Measurements from ENCODE around the gene KRT74. TPM values are rescaled to one million over a fixed set of nuclear protein-coding genes. Genes with fewer than 3 reads are reported as not detected.

The KRT74 gene
- total RNA-seq, 1 experiment from 2014 or later, result not detected

DNA sequence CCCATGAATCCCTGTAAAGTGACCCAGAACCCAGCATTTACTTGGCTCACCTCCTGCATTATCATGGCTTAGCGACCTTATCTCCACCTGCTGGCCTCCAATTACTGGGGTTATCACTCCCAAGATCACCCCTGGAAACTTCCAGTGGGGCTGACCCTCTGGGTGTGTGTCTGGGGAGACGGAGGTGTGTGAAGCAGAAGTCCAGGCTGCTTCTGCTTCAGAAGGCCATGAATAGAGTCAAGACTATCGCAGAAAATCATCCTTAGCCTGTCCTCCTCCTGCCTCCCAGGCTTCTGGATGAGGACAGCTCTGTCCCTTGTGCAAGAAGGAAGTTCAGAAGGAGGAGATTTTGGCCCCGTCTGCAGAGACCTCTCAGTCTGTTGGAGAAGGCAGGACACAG is 28.0 kb upstream of the KRT74 start:
- Mint-ChIP-seq H3K9me3 (ENCODE audit: unreplicated experiment) (no peaks in the 10 kb centered on the region), H3K4me3 (ENCODE audit: unreplicated experiment) (no peak overlapping the region), H3K27me3 (ENCODE audit: insufficient read depth, unreplicated experiment) (peaks cover 11% of the 10 kb centered on the region), H3K4me1 (ENCODE audit: low read depth, unreplicated experiment) (no peaks in the 10 kb centered on the region), H3K27ac (ENCODE audit: unreplicated experiment) (no peak overlapping the region), H3K36me3 (ENCODE audit: insufficient read depth, unreplicated experiment) (peaks cover 6% of the 10 kb centered on the region)
- intact Hi-C loops (cut with micrococcal nuclease; ENCODE audit: unreplicated experiment), result no loop called here
- Histone ChIP-seq H3K9me3 (no peaks in the 10 kb centered on the region), H3K27me3 (replicated peaks; ENCODE audit: control insufficient read depth, insufficient read depth, low read length) (no peaks in the 10 kb centered on the region), H3K4me3 (ENCODE audit: low read depth, low read length) (no peak overlapping the region), H3K36me3 (ENCODE audit: control insufficient read depth, insufficient read depth, low read length) (no peaks in the 10 kb centered on the region), H3K4me1 (no peaks in the 10 kb centered on the region)
- CTCF ChIA-PET, result no interaction called here
- BruUV-seq (replicated peaks), result no TSS peak
- TF ChIP-seq, protein P1, sequence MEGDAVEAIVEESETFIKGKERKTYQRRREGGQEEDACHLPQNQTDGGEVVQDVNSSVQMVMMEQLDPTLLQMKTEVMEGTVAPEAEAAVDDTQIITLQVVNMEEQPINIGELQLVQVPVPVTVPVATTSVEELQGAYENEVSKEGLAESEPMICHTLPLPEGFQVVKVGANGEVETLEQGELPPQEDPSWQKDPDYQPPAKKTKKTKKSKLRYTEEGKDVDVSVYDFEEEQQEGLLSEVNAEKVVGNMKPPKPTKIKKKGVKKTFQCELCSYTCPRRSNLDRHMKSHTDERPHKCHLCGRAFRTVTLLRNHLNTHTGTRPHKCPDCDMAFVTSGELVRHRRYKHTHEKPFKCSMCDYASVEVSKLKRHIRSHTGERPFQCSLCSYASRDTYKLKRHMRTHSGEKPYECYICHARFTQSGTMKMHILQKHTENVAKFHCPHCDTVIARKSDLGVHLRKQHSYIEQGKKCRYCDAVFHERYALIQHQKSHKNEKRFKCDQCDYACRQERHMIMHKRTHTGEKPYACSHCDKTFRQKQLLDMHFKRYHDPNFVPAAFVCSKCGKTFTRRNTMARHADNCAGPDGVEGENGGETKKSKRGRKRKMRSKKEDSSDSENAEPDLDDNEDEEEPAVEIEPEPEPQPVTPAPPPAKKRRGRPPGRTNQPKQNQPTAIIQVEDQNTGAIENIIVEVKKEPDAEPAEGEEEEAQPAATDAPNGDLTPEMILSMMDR (IDR thresholded peaks at IDR 0.05; ENCODE audit: insufficient read depth in 1 of 2, low read depth in 1 of 2, low read length in 1 of 2, severe bottlenecking in 1 of 2, unreplicated experiment in 1 of 2), result no peak
- DNase-seq, result no peak
- POLR2A ChIA-PET, result no interaction called here

DNA sequence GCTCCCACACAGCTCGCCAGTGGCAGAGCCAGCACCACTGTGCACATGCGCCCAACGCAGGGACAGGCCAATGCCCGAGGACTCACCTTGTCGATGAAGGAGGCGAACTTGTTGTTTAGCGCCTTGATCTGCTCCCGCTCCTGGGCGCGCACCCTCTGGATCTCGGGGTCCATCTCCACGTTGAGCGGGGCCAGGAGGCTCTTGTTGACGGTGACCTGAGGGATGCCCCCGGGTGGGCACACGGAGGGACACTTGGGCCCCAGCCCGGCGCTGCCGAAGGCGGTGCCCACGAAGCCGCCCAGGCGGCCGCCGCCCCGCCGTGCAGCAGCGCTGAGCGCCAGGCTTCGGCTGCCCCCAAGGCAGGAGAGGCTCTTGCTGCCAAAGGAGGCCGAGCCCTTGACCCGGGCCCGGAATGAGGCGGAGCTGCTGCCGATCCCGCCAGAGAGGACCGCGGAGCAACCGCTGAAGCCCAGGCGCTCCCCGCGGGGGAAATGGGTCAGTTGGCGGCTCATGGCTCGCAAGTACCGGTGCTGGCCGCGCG is 27.4 kb upstream of the KRT74 start, which contains the start of gene KRT72:
Gene KRT72 (minus strand): TSS at position 523 of the 541 bp plus-strand sequence. CDS start 11 bp downstream, at position 512.
- TF ChIP-seq, protein P1 (IDR thresholded peaks at IDR 0.05; ENCODE audit: insufficient read depth in 1 of 2, low read depth in 1 of 2, low read length in 1 of 2, severe bottlenecking in 1 of 2, unreplicated experiment in 1 of 2), result no peak
- Mint-ChIP-seq H3K27me3 (ENCODE audit: insufficient read depth, unreplicated experiment) (peaks cover 11% of the 10 kb centered on the region), H3K36me3 (ENCODE audit: insufficient read depth, unreplicated experiment) (peaks cover 4% of the 10 kb centered on the region), H3K4me1 (ENCODE audit: low read depth, unreplicated experiment) (no peaks in the 10 kb centered on the region), H3K9me3 (ENCODE audit: unreplicated experiment) (no peaks in the 10 kb centered on the region), H3K27ac (ENCODE audit: unreplicated experiment) (no peak within 1 kb of the TSS), H3K4me3 (ENCODE audit: unreplicated experiment) (no peak within 1 kb of the TSS)
- no peaks in the 10 kb centered on the region for H3K27me3 ChIP-seq (replicated peaks; ENCODE audit: control insufficient read depth, insufficient read depth, low read length)
- intact Hi-C loops (cut with micrococcal nuclease; ENCODE audit: unreplicated experiment), result no loop called here
- DNase-seq, result no peak
- ChIA-PET CTCF (no interaction called here), POLR2A (no interaction called here)
- no peaks in the 10 kb centered on the region for H3K9me3 ChIP-seq
- no peak within 1 kb of the TSS for H3K4me3 ChIP-seq (ENCODE audit: low read depth, low read length)
- no TSS peak for BruUV-seq (replicated peaks)
- H3K36me3 ChIP-seq (ENCODE audit: control insufficient read depth, insufficient read depth, low read length), result no peaks in the 10 kb centered on the region
- H3K4me1 ChIP-seq, result no peaks in the 10 kb centered on the region

DNA sequence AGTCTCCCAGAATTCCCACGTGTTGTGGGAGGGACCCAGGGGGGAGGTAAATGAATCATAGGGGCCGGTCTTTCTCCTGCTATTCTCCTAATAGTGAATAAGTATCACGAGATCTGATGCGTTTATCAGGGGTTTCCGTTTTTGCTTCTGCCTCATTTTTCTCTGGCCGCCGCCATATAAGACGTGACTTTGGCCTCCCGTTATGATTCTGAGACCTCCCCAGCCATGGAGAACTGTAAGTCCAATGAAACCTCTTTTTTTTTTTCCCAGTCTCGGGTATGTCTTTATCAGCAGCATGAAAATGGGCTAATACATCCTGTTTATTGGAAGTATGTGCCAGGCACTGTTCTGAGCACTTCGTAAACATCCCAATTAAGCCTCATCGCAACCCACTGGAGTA is 26.8 kb upstream of the KRT74 start:
- Histone ChIP-seq H3K36me3 (ENCODE audit: control insufficient read depth, insufficient read depth, low read length) (no peaks in the 10 kb centered on the region), H3K4me3 (ENCODE audit: low read depth, low read length) (no peak overlapping the region), H3K4me1 (no peaks in the 10 kb centered on the region), H3K27me3 (replicated peaks; ENCODE audit: control insufficient read depth, insufficient read depth, low read length) (no peaks in the 10 kb centered on the region), H3K9me3 (no peaks in the 10 kb centered on the region)
- CTCF ChIA-PET, result no interaction called here
- Mint-ChIP-seq H3K27ac (ENCODE audit: unreplicated experiment) (no peak overlapping the region), H3K4me1 (ENCODE audit: low read depth, unreplicated experiment) (no peaks in the 10 kb centered on the region), H3K9me3 (ENCODE audit: unreplicated experiment) (no peaks in the 10 kb centered on the region), H3K36me3 (ENCODE audit: insufficient read depth, unreplicated experiment) (no peaks in the 10 kb centered on the region), H3K4me3 (ENCODE audit: unreplicated experiment) (no peak overlapping the region), H3K27me3 (ENCODE audit: insufficient read depth, unreplicated experiment) (peaks cover 6% of the 10 kb centered on the region)
- no peak for DNase-seq
- no TSS peak for BruUV-seq (replicated peaks)
- intact Hi-C loops (cut with micrococcal nuclease; ENCODE audit: unreplicated experiment), result no loop called here
- TF ChIP-seq, protein P1 (IDR thresholded peaks at IDR 0.05; ENCODE audit: insufficient read depth in 1 of 2, low read depth in 1 of 2, low read length in 1 of 2, severe bottlenecking in 1 of 2, unreplicated experiment in 1 of 2), result no peak
- POLR2A ChIA-PET, result no interaction called here

All from Caco-2 (cell line).